ENCODE data around the gene TMEM263. TPM values are rescaled to one million over a fixed set of nuclear protein-coding genes. Genes with fewer than 3 reads are reported as not detected.

Gene TMEM263
- polyA plus RNA-seq, 3 donors = 72.8 to 87.7 (median 83.6) TPM

DNA sequence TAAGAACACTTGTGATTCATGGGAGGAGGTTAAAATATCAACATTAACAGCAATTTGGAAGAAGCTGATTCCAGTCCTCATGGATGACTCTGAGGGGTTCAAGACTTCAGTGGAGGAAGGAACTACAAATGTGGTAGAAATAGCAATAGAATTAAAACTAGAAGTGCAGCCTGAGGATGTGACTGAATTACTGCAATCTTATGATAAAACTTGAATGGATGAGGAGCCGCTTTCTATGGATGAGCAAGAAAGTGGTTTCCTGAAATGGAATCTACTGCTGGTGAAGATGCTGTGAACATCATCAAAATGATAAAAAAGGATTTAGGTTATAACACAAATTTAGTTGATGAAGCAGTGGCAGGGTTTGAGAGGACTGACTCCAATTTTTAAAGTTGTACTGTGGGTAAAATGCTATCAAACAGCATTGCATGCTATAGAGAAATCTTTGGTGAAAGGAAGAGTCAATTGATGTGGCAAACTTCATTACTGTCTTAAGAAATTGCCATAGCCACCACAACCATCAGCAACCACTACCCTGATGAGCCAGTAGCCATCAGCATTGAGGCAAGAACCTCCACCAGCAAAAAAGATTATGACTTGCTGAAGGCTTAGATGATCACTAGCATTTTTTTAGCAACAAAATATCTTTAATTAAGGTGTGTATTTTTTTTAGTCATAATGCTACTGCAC is 57.2 kb downstream of the TMEM263 start:
- no peak for DNase-seq (ENCODE audit: extremely low read depth in 1 of 11, low read depth in 9 of 11, low spot score in 4 of 11)

- no peak for DNase-seq (ENCODE audit: extremely low read depth in 1 of 11, low read depth in 9 of 11, low spot score in 4 of 11)
These were observed 58.3 kb downstream of the TMEM263 start for GRCh38 chr12:107014055-107014454.

DNA sequence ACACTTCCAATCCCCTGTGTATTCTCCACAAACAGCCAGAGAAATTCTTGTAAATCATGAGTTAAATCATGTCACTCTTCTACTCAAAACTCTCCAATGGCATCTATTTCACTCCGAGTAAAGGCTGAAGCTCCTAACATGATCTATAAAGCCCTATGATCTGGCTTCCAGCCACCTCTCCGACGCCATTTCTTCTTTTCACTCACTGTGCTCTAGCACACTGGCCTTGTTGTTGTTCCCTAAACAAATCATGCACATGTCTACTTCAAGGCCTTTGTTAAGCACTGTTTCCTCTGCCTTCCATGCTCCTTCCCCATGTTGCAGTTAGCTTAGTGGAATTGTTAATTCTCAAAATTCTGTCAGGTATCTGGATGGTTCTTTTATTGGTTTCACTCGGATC is 61.3 kb downstream of the TMEM263 start:
- no peak for DNase-seq (ENCODE audit: extremely low read depth in 1 of 11, low read depth in 9 of 11, low spot score in 4 of 11)

GRCh38 chr12:107019546-107019945 is 63.8 kb downstream of the TMEM263 start:
- DNase-seq (ENCODE audit: extremely low read depth in 1 of 11, low read depth in 9 of 11, low spot score in 4 of 11) = no peak

Other genes starting within 250 kb of the TMEM263 start
- 10 to 100 TPM; 24.5 to 27.6 (median 27.5) TPM for gene RIC8B, start 181.2 kb upstream of the TMEM263 start, polyA plus RNA-seq (ENCODE audit: insufficient read length in 3 of 3)
- 10 to 100 TPM; 29.5 to 34.2 (median 32.5) TPM for gene MTERF2, start 31.2 kb downstream of the TMEM263 start, polyA plus RNA-seq (ENCODE audit: insufficient read length in 3 of 3)
- 10 to 100 TPM; 27.8 to 35.0 (median 28.4) TPM for gene CRY1, start 137.6 kb downstream of the TMEM263 start, polyA plus RNA-seq (ENCODE audit: insufficient read length in 3 of 3)

Measured in renal cortex interstitium (tissue), 11 donors.